GM21737 (cell line): ENCODE data around the gene UPK1A.
"Not testable (repeated sequence)": the region's sequence is repeated elsewhere in the genome, so short reads cannot be mapped to it uniquely, and the experiment has no call there.

ENCODE experiments used
- ATAC-seq: cut with Tn5 transposase; IDR thresholded peaks from one replicate; pipeline ENCODE4 v1.9.1; 2021; ENCODE audit warnings: mild to moderate bottlenecking, moderate library complexity; ENCODE audit not compliant: unreplicated experiment

UPK1A gene

GRCh38 chr19:35716801-35717664, 50.7 kb downstream of the UPK1A start:
- ATAC-seq, result peak; percentile 58

- no peak for ATAC-seq
These were observed 51.5 kb downstream of the UPK1A start, which contains the start of gene KMT2B for GRCh38 chr19:35717665-35718344. KMT2B (plus strand) TSS chr19:35718003; CDS start chr19:35718019, 16 bp downstream.

GRCh38 chr19:35718345-35719041, 52.2 kb downstream of the UPK1A start:
- no peak for ATAC-seq

GRCh38 chr19:35719402-35720162, 53.3 kb downstream of the UPK1A start:
- ATAC-seq, result no peak

- no peak for ATAC-seq
These were observed 53.8 kb downstream of the UPK1A start for GRCh38 chr19:35720163-35720524.

- ATAC-seq, result no peak
These were observed 54.3 kb downstream of the UPK1A start for GRCh38 chr19:35720648-35721047.

GRCh38 chr19:35721374-35721773, 55.1 kb downstream of the UPK1A start:
- ATAC-seq, result no peak

- no peak for ATAC-seq
These were observed 56.1 kb downstream of the UPK1A start for GRCh38 chr19:35722461-35722860.

- no peak for ATAC-seq
These were observed 56.6 kb downstream of the UPK1A start for GRCh38 chr19:35722897-35723296.

GRCh38 chr19:35723671-35724070, 57.4 kb downstream of the UPK1A start:
- no peak for ATAC-seq

- ATAC-seq, result not testable (repeated sequence)
These were observed 57.8 kb downstream of the UPK1A start for GRCh38 chr19:35724132-35724531.

GRCh38 chr19:35724560-35724959, 58.2 kb downstream of the UPK1A start:
- no peak for ATAC-seq

- ATAC-seq, result no peak
These were observed 59.0 kb downstream of the UPK1A start for GRCh38 chr19:35725216-35725861.

GRCh38 chr19:35727053-35727955, 61.0 kb downstream of the UPK1A start:
- no peak for ATAC-seq
